OCI-LY7 (cell line): ENCODE results near the gene GRM1.

Source experiments
- CTCF ChIP-seq: fragments of 200-600 bp; sonication (generic); conservative IDR thresholded peaks from 2 replicates; pipeline ENCODE4 v1.5.1; 2014; ENCODE audit warnings: mild to moderate bottlenecking, antibody characterized with exemption, low read length, moderate library complexity, mixed read lengths
- EZH2phosphoT487 ChIP-seq: fragments of 200-600 bp; sonication (generic); IDR thresholded peaks from 2 replicates; pipeline ENCODE4 v1.6.1; 2018; ENCODE audit warnings: low read depth, borderline replicate concordance, mild to moderate bottlenecking, mixed run types, antibody characterized with exemption, low read length, moderate library complexity, mixed read lengths

- TF ChIP-seq CTCF = no peak
- no peak for TF ChIP-seq EZH2phosphoT487
Measured at GRCh38 chr6:146047371-146047770, 18.5 kb downstream of the GRM1 start.
